Gastrocnemius medialis (tissue), 4 donors: ENCODE results near the gene SMARCD3. TPM values are rescaled to one million over a fixed set of nuclear protein-coding genes. Genes with fewer than 3 reads are reported as not detected.

ENCODE experiments used
- ATAC-seq, 2 donors: fragments of 150-250 bp; one replicate each; pipeline ENCODE4 v1.9.1; 2016
- DNase-seq, 2 donors: peaks; one replicate each; pipeline ENCODE4 v3.0.0-alpha.2; 2019
- H3K27ac ChIP-seq, 4 donors: fragments of 200-600 bp; sonication (generic); 1 replicate in 1 of 4; 2 replicates in 3 of 4; pipeline ENCODE4 v1.5.1; 2016 to 2018; ENCODE audit warnings: mild to moderate bottlenecking in 2 of 4, moderate library complexity in 1 of 4
- H3K27me3 ChIP-seq, 3 donors: fragments of 200-600 bp; sonication (generic) in 2 of 3; 1 replicate in 1 of 3; 2 replicates in 2 of 3; pipeline versions ENCODE4 v1.5.1 to v1.6.0; 2016 to 2019; ENCODE audit warnings: mild to moderate bottlenecking in 1 of 3, moderate library complexity in 1 of 3
- H3K36me3 ChIP-seq, 2 donors: fragments of 200-600 bp; sonication (generic) in 1 of 2; one replicate each; pipeline ENCODE4 v1.5.1; 2017 to 2018
- H3K4me1 ChIP-seq, 2 donors: fragments of 200-600 bp; sonication (generic) in 1 of 2; one replicate each; pipeline ENCODE4 v1.5.1; 2016 to 2017; ENCODE audit warnings: mild to moderate bottlenecking in 2 of 2
- H3K4me3 ChIP-seq, 4 donors: fragments of 200-600 bp; sonication (generic) in 3 of 4; 1 replicate in 1 of 4; 2 replicates in 3 of 4; pipeline ENCODE4 v1.5.1; 2016 to 2019; ENCODE audit warnings: mild to moderate bottlenecking in 2 of 4
- H3K9me3 ChIP-seq, 3 donors: fragments of 200-600 bp; sonication (generic) in 2 of 3; 1 replicate in 1 of 3; 2 replicates in 2 of 3; pipeline ENCODE4 v1.5.1; 2016 to 2019
- CTCF ChIP-seq, 5 experiments: fragments of 450-650 bp in 3 of 5; fragments of 200-600 bp in 2 of 5; sonication (generic) in 2 of 5; IDR thresholded peaks in 4 of 5; conservative IDR thresholded peaks in 1 of 5; 1 replicate in 4 of 5; 2 replicates in 1 of 5; pipeline ENCODE4 v1.5.1; 2016 to 2019; ENCODE audit warnings: antibody characterized with exemption in 5 of 5, mild to moderate bottlenecking in 3 of 5, moderate library complexity in 3 of 5
- POLR2A ChIP-seq, 2 donors: fragments of 450-650 bp; IDR thresholded peaks; one replicate each; pipeline ENCODE4 v1.6.1; 2017; ENCODE audit warnings: antibody characterized with exemption in 2 of 2, mild to moderate bottlenecking in 2 of 2, moderate library complexity in 2 of 2
- in situ Hi-C, 4 donors: fragments of 200-750 bp; cut with MboI; loops; one replicate each; pipeline versions ENCODE4 v1.15.0 to v1.8.0; 2017; ENCODE audit warnings: low sequenced_read_pairs in 4 of 4
- intact Hi-C: fragments of 100-400 bp; cut with DNase I; formaldehyde crosslinking; loops from one replicate; pipeline ENCODE4 v1.15.1; 2023; ENCODE audit warnings: low total_unique reads
- total RNA-seq, 4 donors: library from RNA; depleted of rRNA; stranded (reverse); fragments of >200 nt; gene quantifications; one replicate each; pipeline versions ENCODE4 v1.1.0 to v1.2.3, GENCODE V29; 2016

SMARCD3 gene
- total RNA-seq, 4 donors from 2014 or later = 41.8 to 103 (median 75.4) TPM

- TF ChIP-seq CTCF (IDR thresholded peaks at IDR 0.05 in 4 of 5, conservative IDR thresholded peaks at IDR 0.05 in 1 of 5) (no peak), POLR2A (IDR thresholded peaks at IDR 0.05) (no peak)
- in situ Hi-C loops (no loop called here), intact Hi-C loops (no loop called here)
- H3K9me3 ChIP-seq = no peaks in the 10 kb centered on the region
- ATAC-seq (peak; percentile 48 to 74), DNase-seq (peak in 1 of 2 donors; percentile 78)
- no peaks in the 10 kb centered on the region for H3K27me3 ChIP-seq
- no peak overlapping the region for H3K4me3 ChIP-seq
- H3K36me3 ChIP-seq = peaks cover 0 to 78% of the 10 kb centered on the region in 2 donors
- peak overlapping the region; percentile 58 to 80 (median 59) for H3K27ac ChIP-seq
- H3K4me1 ChIP-seq = peaks cover 26 to 33% of the 10 kb centered on the region in 2 donors
These were observed 11.0 kb downstream of the SMARCD3 start for GRCh38 chr7:151237244-151238189.

DNA sequence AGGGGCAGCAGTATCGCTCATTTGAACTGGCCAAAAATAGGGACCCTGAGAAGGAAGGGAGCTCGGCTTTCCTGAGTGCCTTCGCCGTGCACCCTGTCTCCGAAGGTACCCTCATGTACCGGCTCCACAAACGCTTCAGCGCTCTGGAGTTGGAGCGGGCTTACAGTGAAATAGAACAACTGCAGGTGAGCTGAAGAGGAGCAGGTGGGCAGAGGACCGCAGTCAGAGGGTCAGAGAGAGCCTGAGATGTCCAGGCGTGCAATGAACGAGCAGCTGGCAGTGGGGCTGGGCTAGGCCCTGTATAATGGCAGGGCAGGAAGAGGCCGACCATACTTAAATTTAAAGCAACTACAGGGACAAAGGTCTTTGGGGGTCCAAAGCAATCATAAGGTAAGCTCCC lies 12.1 kb downstream of the SMARCD3 start:
- Histone ChIP-seq H3K27ac (peak overlapping the region in 1 of 4 donors; percentile 80), H3K9me3 (no peaks in the 10 kb centered on the region), H3K27me3 (no peaks in the 10 kb centered on the region), H3K4me3 (no peak overlapping the region), H3K4me1 (peaks cover 32 to 38% of the 10 kb centered on the region in 2 donors), H3K36me3 (peaks cover 0 to 67% of the 10 kb centered on the region in 2 donors)
- in situ Hi-C loops (no loop called here), intact Hi-C loops (no loop called here)
- ATAC-seq (no peak), DNase-seq (no peak)
- TF ChIP-seq CTCF (IDR thresholded peaks at IDR 0.05 in 4 of 5, conservative IDR thresholded peaks at IDR 0.05 in 1 of 5) (no peak), POLR2A (IDR thresholded peaks at IDR 0.05) (no peak)

DNA sequence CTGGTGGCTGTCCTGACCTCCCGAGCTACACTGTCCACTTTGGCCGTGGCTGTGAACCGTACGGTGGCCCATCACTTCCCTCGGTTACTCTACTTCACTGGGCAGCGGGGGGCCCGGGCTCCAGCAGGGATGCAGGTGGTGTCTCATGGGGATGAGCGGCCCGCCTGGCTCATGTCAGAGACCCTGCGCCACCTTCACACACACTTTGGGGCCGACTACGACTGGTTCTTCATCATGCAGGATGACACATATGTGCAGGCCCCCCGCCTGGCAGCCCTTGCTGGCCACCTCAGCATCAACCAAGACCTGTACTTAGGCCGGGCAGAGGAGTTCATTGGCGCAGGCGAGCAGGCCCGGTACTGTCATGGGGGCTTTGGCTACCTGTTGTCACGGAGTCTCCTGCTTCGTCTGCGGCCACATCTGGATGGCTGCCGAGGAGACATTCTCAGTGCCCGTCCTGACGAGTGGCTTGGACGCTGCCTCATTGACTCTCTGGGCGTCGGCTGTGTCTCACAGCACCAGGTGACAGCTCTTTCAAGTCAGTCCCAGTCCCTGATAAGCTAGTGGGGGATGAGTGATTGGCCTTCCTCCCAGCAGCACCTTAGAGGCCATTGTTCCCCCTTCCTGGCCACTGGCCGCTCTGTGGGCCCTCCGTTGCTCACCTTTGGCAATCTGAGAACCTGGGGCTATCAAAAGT lies 13.3 kb downstream of the SMARCD3 start:
- peaks cover 29 to 33% of the 10 kb centered on the region in 2 donors for H3K4me1 ChIP-seq
- H3K4me3 ChIP-seq = no peak overlapping the region
- peak overlapping the region in 1 of 4 donors; percentile 24 for H3K27ac ChIP-seq
- H3K27me3 ChIP-seq = no peaks in the 10 kb centered on the region
- ATAC-seq = no peak
- no peaks in the 10 kb centered on the region for H3K9me3 ChIP-seq
- in situ Hi-C loops (no loop called here), intact Hi-C loops (no loop called here)
- H3K36me3 ChIP-seq = peaks cover 0 to 56% of the 10 kb centered on the region in 2 donors
- no peak for DNase-seq
- TF ChIP-seq POLR2A (IDR thresholded peaks at IDR 0.05) (no peak), CTCF (IDR thresholded peaks at IDR 0.05 in 4 of 5, conservative IDR thresholded peaks at IDR 0.05 in 1 of 5) (no peak)

DNA sequence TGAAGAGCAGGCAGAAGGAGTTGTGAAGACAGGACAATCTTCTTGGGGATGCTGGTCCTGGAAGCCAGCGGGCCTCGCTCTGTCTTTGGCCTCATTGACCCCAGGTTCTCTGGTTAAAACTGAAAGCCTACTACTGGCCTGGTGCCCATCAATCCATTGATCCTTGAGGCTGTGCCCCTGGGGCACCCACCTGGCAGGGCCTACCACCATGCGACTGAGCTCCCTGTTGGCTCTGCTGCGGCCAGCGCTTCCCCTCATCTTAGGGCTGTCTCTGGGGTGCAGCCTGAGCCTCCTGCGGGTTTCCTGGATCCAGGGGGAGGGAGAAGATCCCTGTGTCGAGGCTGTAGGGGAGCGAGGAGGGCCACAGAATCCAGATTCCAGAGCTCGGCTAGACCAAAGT lies 14.7 kb downstream of the SMARCD3 start:
- Histone ChIP-seq H3K36me3 (peaks cover 0 to 42% of the 10 kb centered on the region in 2 donors), H3K4me1 (peaks cover 29 to 33% of the 10 kb centered on the region in 2 donors), H3K27ac (peak overlapping the region; percentile 71 to 88 (median 86)), H3K9me3 (no peaks in the 10 kb centered on the region), H3K27me3 (no peaks in the 10 kb centered on the region), H3K4me3 (peak overlapping the region; percentile 87 to 98 (median 92))
- no peak for ATAC-seq
- DNase-seq = no peak
- no peak for TF ChIP-seq CTCF (IDR thresholded peaks at IDR 0.05 in 4 of 5, conservative IDR thresholded peaks at IDR 0.05 in 1 of 5)
- no peak for TF ChIP-seq POLR2A (IDR thresholded peaks at IDR 0.05)
- in situ Hi-C loops (no loop called here), intact Hi-C loops (loop anchor here (1.0 kb wide), 1 partner anchor 520 kb away; no protein-coding TSS in a partner anchor)
